ENCODE results near the gene BHLHA15. TPM values are rescaled to one million over a fixed set of nuclear protein-coding genes. Genes with fewer than 3 reads are reported as not detected.

The BHLHA15 gene
- total RNA-seq, 1 donor from 2014 or later = 0.20 TPM

GRCh38 chr7:98223898-98224700, 12.9 kb downstream of the BHLHA15 start:
- DNase-seq (ENCODE audit: low read depth in 2 of 2) = no peak

GRCh38 chr7:98224701-98225181, 13.5 kb downstream of the BHLHA15 start:
- no peak for DNase-seq (ENCODE audit: low read depth in 2 of 2)

DNA sequence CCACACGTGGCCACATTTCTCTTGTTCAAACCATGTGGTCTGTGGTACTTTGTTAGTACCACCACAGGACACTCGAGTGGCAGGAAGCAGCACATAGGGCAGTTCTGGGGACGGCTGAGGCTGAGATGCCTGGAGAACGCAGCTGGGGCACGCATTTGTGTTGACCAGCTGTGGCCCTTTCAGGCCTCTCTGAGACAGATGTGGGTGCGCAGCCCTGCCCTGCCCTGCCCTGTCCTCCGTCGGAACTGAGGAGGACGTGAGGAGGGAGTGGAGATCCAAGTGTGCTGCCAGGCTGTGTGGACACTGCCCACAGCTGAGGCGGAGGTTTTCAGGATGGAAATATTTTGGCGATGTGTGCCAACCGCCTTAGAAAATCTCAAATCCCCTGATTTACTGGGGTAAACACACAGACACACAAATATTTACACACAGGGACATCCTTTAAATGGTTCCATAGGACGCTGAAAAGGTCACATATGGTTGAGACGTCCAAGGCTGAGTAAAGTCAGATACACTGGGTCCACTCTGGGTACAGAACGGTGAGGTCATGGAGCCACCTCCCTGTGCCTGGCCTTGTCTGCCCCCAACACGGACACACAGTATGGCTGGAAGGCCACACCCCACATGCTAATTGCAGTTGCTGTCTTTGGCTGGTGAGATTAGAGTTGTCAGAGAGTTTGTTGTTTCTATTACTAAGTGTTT, 14.8 kb downstream of the BHLHA15 start:
- DNase-seq (ENCODE audit: low read depth in 2 of 2) = no peak

- DNase-seq (ENCODE audit: low read depth in 2 of 2) = no peak
These were observed 16.7 kb downstream of the BHLHA15 start for GRCh38 chr7:98227939-98228338.

GRCh38 chr7:98228801-98229200, 17.6 kb downstream of the BHLHA15 start:
- no peak for DNase-seq (ENCODE audit: low read depth in 2 of 2)

- DNase-seq (ENCODE audit: low read depth in 2 of 2) = no peak
These were observed 18.2 kb downstream of the BHLHA15 start for GRCh38 chr7:98229441-98229840.

DNA sequence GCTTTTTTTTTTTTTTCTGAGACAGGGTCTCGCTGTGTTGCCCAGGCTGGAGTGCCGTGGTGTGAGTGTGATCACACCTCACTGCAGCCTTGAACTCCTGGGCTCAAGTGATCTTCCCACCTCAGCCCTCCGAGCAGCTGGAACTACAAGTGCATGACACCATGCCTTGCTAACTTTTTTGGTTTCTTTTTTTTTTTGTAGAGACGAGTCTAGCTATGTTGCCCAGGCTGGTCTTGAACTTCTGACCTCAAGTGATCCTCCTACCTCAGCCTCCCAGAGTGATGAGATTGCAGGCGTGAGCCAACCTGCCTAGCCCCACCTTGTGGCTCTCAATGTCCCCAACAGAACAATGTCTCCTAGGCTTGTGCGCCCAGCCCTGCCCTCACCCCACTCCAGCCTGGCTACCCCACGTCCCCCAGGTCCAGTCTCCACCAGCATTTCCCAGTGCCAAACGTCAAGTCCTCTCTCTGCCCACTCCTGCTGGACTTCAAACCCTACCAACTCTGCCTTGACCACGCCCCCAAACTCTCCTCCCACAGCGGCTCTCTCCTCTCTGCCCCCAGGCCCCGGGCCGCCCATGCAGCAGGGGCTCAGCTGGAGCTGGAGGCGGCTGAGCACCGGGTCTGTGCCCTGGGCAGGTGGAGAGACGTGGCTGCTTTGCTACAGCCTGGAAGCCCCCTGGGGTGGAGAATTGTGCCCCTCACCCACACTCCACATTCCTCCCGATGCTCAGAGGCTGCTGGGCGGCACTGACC, 18.9 kb downstream of the BHLHA15 start:
- no peak for DNase-seq (ENCODE audit: low read depth in 2 of 2)

DNA sequence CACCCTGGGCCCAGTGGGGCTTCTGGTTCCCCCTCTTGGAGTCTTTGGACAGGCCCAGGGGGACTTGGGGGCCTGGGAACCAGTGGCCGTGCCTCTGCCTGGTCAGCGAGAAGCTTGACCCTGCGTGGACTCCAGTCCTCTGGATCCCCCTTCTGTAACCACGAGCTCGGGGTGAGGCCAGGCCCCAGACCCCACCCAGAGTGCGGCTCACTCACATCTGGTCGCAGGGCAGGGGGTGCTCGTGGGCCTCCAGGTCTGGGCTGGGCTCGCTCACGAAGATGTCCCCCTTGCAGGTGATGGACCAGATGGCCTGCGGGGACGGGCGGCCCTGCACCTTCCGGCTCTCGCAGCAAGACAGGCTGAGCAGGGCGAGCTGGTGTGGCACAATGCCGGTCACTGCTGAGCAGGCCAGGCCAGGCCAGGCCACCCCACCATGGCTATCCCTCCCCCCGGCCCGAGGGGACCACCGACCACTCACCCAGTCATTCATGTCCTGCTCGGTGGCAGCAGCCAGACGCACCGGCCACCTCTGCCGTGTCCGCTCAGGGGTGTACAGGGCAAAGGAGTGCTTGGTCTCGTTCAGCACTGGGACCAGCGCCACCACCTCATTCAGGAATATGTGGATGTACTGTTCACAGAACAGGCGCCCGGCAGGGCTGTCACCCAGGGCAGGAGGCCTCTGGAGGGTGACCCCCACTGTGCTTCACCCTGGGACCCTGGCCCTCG, 19.7 kb downstream of the BHLHA15 start:
- DNase-seq (ENCODE audit: low read depth in 2 of 2) = no peak

DNA sequence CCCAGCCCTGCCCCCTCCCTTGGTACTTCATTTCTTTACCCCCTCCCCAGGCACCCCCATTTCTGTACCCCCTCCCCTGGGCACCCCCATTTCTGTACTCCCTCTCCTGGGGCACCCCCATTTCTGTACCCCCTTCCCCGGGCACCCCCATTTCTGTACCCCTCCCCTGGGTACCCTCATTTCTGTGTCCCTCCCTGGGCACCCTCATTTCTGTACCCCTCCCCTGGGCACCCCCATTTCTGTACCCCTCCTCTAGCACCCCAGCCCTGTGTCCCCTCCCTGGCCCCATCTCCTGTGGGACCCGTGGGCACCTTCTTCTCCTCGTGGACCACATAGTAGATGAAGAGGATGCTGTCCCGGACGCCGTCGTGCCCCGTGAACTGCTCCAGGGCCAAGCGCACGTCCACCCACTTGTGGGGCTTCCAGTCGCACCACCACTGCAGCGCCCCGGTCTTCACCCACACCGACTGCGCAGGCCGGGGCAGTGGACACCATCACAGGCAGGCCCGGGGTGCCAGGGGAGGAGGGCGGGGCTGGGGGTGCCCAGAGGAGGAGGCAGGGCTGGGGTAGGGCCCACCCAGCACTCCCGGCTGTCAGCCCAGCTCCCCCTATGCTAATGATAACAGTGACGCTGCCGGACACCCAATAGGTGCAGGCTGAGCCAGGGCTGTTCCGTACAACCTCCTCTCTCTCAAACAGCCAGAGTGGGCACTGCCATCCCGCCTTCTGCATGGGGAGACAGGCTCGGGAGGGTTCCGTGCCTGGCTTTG, 20.4 kb downstream of the BHLHA15 start:
- no peak for DNase-seq (ENCODE audit: low read depth in 2 of 2)

- DNase-seq (ENCODE audit: low read depth in 2 of 2) = no peak
These were observed 21.0 kb downstream of the BHLHA15 start for GRCh38 chr7:98232263-98232585.

DNA sequence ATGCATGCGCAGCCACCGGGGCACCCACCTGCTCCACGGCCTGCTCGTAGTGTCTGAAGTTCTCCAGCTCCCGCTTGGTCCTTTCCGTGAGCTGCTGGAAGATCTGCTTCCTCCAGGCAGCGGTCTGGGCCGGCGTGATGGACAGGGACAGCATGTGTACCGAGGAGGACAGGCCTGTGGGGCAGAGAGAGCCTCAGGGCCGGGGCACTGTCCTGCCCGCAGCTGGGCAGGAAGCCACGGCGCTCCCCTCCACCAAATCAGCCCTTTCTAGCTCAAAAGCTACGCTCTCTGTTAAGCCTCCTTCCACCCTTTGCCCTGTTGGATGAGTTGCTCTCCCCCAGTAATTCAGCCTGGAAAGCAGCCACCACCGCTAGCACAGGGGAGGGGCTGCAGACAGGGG, 21.6 kb downstream of the BHLHA15 start:
- no peak for DNase-seq (ENCODE audit: low read depth in 2 of 2)

DNA sequence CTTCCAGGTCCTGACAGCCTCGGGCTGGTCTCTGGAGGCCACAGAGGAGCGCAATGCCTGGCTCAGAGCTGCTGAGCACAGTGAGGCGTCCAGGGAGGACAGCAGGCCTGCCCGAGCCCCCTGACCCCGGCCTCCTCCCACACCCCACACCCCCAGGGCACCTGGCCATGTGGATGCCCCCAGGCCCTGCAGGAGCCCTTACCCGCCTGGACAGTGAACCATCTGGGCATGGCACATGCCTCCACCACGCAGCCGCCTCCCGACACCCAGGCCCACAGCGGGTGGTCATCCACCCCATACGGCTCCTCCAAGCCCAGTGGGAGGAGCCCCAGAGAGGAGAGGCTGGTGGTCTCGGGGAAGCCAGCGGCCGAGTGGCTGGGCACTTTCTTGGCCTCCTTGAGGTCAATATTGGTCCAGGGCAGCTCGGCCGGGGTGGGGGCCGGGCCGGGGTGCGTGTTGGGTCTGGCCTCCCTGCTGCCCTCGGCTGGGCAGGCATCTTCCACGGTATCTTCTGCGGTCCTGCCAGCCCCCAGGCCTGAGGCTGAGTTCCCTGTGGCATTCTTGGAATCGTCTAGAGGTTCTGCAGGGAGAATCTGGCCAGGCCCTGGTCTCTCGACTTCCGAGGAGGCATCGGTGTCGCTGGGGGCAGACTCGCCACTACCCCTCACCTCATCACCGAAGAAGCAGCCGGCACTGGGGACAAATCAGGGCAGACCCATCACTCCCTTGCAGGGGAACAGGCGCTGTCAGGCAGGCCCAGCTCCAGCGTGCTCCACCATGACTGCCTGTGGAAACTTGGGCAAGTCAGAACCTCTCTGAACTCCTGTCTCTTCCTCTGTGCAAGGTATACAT, 22.2 kb downstream of the BHLHA15 start:
- DNase-seq (ENCODE audit: low read depth in 2 of 2) = no peak

DNA sequence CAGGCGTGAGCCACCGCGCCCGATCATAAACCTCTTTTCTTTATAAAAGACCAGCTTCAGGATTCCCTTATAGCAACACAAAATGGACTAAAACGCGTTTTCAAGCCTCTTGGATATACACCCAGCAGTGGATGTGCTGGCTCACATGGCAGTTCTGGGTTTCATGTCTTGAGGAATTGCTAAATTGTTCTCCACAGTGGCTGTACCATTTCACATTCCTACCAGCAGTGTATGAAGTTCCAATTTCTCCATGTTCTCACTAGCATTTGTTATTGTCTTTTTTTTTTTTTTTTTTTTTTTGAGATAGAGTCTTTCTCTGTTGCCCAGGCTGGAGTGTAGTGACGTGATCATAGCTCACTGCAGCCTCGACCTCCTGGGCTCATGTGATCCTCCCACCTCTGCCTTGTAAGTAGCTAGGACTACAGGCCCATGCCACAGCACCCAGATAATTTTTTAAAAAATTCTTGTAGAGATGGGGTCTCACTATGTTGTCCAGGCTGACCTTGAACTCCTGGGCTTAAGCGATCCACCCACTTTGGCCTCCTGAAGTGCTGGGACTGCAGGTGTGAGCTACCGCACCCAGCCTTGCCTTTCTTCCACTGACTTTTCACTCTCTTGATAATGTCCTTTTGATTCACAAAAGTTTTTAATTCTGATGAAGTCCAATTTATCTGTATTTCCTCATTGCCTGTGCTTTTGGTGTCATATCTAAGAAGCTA, 23.3 kb downstream of the BHLHA15 start:
- no peak for DNase-seq (ENCODE audit: low read depth in 2 of 2)

GRCh38 chr7:98235901-98236300, 24.7 kb downstream of the BHLHA15 start:
- DNase-seq (ENCODE audit: low read depth in 2 of 2) = no peak

GRCh38 chr7:98236355-98237185, 25.3 kb downstream of the BHLHA15 start:
- no peak for DNase-seq (ENCODE audit: low read depth in 2 of 2)

GRCh38 chr7:98238076-98238475, 26.8 kb downstream of the BHLHA15 start:
- no peak for DNase-seq (ENCODE audit: low read depth in 2 of 2)

DNA sequence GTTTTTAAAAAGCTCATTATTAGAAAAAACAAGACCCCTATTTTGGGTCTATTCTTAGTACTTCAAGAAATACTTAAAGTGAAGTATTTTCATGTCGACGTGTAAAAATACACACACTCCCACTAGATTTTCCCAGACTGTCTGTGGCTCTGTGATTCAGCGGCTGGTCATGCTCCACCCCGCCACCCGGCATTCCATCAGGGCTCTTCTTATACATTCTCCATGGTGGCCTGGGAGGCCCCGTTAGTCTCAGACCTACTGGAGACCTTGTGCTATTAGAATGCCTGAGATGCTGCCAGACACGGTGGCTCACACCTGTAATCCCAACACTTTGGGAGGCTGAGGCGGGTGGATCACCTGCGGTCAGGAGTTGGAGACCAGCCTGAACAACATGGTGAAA, 27.7 kb downstream of the BHLHA15 start:
- DNase-seq (ENCODE audit: low read depth in 2 of 2) = no peak

GRCh38 chr7:98240961-98241673, 29.9 kb downstream of the BHLHA15 start:
- peak; percentile 66 to 69 for DNase-seq (ENCODE audit: low read depth in 2 of 2)
